ENCODE data around the gene GOLGA6L7. TPM values are rescaled to one million over a fixed set of nuclear protein-coding genes. Genes with fewer than 3 reads are reported as not detected.
A peak's percentile ranks its signal among the peaks of the same experiment; 100 is the strongest.

The GOLGA6L7 gene
- total RNA-seq, 2 donors from 2014 or later: not detected

DNA sequence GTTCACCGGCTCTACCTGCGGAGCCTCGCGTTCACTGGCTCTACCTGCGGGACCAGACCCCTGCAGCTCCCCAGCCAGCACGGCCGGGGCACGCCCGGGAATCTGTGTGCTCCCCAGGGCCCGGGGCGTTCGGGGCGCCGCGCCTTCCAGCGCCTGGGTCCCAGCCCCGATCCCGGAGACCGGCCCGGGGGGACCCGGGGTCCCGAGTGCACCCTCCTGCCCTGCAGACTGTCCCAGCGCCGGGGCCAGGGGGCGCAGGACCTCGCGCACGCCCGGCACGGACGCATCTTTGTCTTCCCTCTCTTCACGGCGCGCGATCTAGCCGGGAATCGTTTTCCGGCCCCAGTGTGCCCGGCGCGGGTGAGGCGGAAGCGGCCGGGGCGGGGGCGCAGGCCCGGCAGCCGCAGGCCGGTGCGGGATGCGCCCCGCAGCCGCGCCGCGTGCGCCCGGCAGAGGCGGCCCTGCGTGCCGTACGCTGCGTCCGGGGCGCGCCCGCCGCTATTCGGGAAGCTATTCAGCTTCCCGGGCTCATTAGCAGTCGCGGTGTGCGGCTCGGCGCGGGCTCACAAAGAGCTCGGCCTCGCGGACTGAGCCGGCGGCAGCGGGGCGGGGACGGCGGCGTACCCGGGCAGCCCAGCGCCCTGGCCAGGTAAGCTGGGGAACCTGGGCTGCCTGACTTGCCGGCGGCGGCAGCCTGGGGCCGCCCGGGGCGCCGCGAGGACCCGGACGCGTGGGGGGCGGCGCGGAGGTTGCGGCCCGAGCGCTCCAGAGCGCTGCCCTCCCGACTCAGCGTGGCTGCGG, 37.4 kb upstream of the GOLGA6L7 start, which contains the start of gene APBA2:
TSS of gene APBA2 (plus strand) at position 345 of the 801 bp plus-strand sequence. CDS start 167,911 bp downstream, outside the sequence.
- no peak for DNase-seq
- intact Hi-C loops (cut with DNase I): no loop called here
- peaks cover 20% of the 10 kb centered on the region for H3K27me3 ChIP-seq
- TF ChIP-seq CTCF (IDR thresholded peaks at IDR 0.05): no peak
- no peaks in the 10 kb centered on the region for H3K9me3 ChIP-seq
- H3K36me3 ChIP-seq: no peaks in the 10 kb centered on the region
- peak within 1 kb of the TSS in 1 of 2 donors; percentile 35 for H3K9ac ChIP-seq (ENCODE audit: low read depth in 2 of 2, low read length in 2 of 2)
- no peaks in the 10 kb centered on the region for H3K4me1 ChIP-seq
- no peak within 1 kb of the TSS for H3K27ac ChIP-seq
- H3K4me3 ChIP-seq: peak within 1 kb of the TSS; percentile 27

DNA sequence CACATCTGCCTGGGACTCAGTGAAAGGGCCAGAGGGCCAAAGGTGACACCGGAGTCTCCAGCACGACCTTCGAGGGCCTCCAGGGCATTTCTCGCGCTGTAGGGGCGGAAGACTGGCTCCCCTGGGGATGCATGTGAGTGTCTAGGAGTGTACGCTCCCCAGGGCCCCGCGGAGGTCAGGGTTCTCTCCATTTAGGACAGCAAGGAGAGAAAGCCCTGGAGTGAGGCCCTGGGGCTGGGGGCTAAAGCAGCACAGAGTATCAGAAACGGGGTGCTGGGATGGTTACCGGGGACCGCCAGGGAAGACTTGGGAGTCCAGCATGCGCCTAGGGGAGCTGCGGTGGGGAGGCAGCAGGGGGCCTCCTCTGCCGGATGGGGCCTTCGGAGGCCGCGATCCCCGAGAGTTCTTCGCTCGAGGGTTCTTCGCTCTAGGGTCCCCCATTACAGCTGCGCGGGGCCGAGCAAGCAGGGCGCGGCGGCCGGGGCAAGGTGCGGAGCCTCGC, 36.7 kb upstream of the GOLGA6L7 start:
- no peak for TF ChIP-seq CTCF (IDR thresholded peaks at IDR 0.05)
- H3K27me3 ChIP-seq: peaks cover 20% of the 10 kb centered on the region
- no peak overlapping the region for H3K9ac ChIP-seq (ENCODE audit: low read depth in 2 of 2, low read length in 2 of 2)
- H3K36me3 ChIP-seq: no peaks in the 10 kb centered on the region
- DNase-seq: no peak
- intact Hi-C loops (cut with DNase I): no loop called here
- H3K9me3 ChIP-seq: no peaks in the 10 kb centered on the region
- peak overlapping the region; percentile 27 for H3K4me3 ChIP-seq
- H3K4me1 ChIP-seq: no peaks in the 10 kb centered on the region
- H3K27ac ChIP-seq: no peak overlapping the region

DNA sequence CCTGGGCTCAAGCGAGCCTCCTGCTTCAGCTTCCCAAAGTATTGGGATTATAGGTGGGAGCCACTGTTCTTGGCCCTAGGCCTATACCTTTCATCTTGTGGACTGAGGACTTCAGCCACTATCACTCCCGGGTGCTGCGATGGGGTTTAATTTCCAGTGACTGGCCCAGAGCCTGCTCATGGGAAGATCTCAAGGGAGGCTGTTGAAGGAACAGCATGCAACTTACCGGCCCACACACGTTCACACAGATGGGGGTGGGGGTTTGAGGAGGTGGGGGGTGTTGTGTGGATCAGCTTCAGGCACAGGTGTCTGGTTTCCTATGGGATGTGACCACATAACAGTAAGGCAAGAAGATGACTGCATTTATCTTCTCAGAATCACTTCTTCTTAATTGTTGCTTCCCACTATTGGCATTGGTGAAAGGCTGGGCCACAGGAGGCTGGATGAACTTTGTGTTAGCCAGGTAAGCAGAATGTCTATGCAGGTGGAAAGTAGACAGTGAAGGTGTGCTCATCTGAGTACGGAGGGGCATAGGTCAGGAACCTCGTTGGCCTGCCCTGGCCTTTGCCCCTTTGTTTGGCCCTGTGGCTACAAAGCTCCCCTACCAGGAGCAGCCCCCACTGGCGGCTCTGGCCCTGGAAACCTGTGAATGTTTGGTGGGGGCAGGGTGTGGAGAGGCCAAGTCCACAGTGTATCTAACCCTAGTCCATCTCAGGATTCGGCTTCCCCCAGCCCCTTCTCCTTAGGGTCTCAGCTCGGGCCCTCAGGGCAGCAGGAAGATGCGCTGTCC, 35.9 kb upstream of the GOLGA6L7 start:
- Histone ChIP-seq H3K9ac (ENCODE audit: low read depth in 2 of 2, low read length in 2 of 2) (no peak overlapping the region), H3K36me3 (no peaks in the 10 kb centered on the region), H3K27ac (no peak overlapping the region), H3K4me1 (no peaks in the 10 kb centered on the region), H3K4me3 (no peak overlapping the region), H3K9me3 (no peaks in the 10 kb centered on the region), H3K27me3 (peaks cover 20% of the 10 kb centered on the region)
- no peak for TF ChIP-seq CTCF (IDR thresholded peaks at IDR 0.05)
- intact Hi-C loops (cut with DNase I): no loop called here
- DNase-seq: no peak

- H3K9ac ChIP-seq (ENCODE audit: low read depth in 2 of 2, low read length in 2 of 2): no peak overlapping the region
- H3K9me3 ChIP-seq: no peaks in the 10 kb centered on the region
- no peak overlapping the region for H3K4me3 ChIP-seq
- no peak overlapping the region for H3K27ac ChIP-seq
- no peak for DNase-seq
- intact Hi-C loops (cut with DNase I): no loop called here
- H3K27me3 ChIP-seq: peaks cover 14% of the 10 kb centered on the region
- no peaks in the 10 kb centered on the region for H3K4me1 ChIP-seq
- H3K36me3 ChIP-seq: no peaks in the 10 kb centered on the region
- no peak for TF ChIP-seq CTCF (IDR thresholded peaks at IDR 0.05)
Observed at GRCh38 chr15:28881600-28881999, 33.2 kb upstream of the GOLGA6L7 start.

DNA sequence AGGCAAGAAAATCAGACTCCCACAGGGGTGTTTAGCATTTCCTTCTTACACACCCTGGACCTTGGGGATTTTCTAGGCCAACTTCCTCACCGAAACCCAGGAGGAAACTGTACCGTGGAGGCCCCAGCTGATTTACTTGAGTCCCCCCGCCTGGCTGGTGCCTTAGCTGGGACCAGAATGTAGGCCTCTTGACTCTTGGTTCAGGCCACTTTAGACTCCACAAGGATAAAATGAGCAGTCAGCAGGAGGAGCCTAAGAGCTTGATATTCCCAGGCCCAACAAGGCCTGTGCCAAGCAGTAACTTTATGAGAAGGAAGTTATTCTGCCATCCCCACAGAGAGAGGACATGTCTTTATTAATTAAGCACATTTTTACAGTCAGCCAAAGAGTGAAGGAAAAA, 32.7 kb upstream of the GOLGA6L7 start:
- H3K4me1 ChIP-seq: no peaks in the 10 kb centered on the region
- no peak overlapping the region for H3K27ac ChIP-seq
- TF ChIP-seq CTCF (IDR thresholded peaks at IDR 0.05): no peak
- no peaks in the 10 kb centered on the region for H3K36me3 ChIP-seq
- peaks cover 9% of the 10 kb centered on the region for H3K27me3 ChIP-seq
- intact Hi-C loops (cut with DNase I): no loop called here
- no peaks in the 10 kb centered on the region for H3K9me3 ChIP-seq
- H3K9ac ChIP-seq (ENCODE audit: low read depth in 2 of 2, low read length in 2 of 2): no peak overlapping the region
- no peak overlapping the region for H3K4me3 ChIP-seq
- no peak for DNase-seq
